ENCODE measurements around the gene SAMD11.

DNA sequence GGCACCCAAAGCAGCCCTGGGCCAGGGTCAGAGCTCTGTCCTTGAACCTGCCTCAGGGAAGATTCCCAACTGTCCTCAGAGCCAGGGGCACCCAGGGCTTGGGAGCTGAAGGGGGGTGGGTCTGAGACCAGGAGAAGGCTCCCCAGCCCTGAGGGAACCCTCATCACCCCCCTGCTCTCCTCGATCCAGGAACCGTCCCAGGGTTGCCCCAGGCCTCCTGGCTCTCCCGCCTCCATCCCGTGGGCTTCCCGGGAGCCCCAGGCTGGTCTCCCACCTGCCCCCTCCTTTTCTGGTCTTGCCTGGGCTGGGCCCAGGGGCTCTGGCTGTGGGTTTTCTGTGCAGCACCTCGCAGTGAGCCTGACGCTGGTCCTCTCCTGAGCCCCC lies 6.7 kb upstream of the SAMD11 start:
- TF ChIP-seq, protein P1, sequence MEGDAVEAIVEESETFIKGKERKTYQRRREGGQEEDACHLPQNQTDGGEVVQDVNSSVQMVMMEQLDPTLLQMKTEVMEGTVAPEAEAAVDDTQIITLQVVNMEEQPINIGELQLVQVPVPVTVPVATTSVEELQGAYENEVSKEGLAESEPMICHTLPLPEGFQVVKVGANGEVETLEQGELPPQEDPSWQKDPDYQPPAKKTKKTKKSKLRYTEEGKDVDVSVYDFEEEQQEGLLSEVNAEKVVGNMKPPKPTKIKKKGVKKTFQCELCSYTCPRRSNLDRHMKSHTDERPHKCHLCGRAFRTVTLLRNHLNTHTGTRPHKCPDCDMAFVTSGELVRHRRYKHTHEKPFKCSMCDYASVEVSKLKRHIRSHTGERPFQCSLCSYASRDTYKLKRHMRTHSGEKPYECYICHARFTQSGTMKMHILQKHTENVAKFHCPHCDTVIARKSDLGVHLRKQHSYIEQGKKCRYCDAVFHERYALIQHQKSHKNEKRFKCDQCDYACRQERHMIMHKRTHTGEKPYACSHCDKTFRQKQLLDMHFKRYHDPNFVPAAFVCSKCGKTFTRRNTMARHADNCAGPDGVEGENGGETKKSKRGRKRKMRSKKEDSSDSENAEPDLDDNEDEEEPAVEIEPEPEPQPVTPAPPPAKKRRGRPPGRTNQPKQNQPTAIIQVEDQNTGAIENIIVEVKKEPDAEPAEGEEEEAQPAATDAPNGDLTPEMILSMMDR (IDR thresholded peaks at IDR 0.05): no peak
- TF ChIP-seq EP300 (IDR thresholded peaks at IDR 0.05): no peak
- no peak for TF ChIP-seq POLR2A (IDR thresholded peaks at IDR 0.05)
